ENCODE results near the gene TRAPPC5. TPM values are rescaled to one million over a fixed set of nuclear protein-coding genes. Genes with fewer than 3 reads are reported as not detected.
A peak's percentile ranks its signal among the peaks of the same experiment; 100 is the strongest.
"Not testable (repeated sequence)": the region's sequence is repeated elsewhere in the genome, so short reads cannot be mapped to it uniquely, and the experiment has no call there.

TRAPPC5 gene
- total RNA-seq, 6 experiments from 2014 or later: 41.7 to 66.5 (median 52.0) TPM

DNA sequence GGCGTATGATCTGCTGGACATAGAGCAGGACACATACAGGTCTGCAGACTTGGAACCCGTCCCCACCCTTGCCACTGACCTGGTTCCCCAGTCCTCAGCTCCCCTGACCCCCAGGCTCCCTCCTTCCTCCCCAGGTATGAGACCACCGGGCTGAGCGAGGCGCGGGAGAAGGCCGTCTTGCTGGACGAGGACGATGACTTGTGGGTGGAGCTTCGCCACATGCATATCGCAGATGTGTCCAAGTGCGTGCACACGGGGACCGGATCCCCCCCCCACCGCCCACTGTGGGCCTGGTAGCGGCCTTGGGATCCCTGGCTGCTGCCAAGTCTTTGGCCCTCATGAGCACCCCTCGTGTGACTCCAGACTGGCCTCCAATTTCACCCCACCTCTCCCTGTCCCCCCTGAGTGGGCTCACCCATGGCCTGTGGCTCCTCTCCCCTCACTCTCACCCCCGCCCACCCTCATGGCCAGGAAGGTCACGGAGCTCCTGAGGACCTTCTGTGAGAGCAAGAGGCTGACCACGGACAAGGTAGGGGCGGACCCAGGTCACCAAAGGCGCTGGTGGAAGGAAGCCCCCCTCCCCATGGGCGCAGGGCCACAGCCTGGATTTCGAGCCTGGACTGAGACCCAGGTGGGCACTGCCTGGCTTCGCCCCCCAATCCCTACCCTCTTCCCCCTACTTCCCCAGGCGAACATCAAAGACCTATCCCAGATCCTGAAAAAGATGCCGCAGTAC is 38.2 kb upstream of the TRAPPC5 start:
- no peaks in the 10 kb centered on the region for H3K27me3 ChIP-seq
- no peaks in the 10 kb centered on the region for H3K9me3 ChIP-seq
- intact Hi-C loops (cut with DNase I): no loop called here
- H3K4me1 ChIP-seq: peaks cover 0 to 4% (median 0%) of the 10 kb centered on the region in 4 donors
- DNase-seq (peak in 1 of 3 donors; percentile 45), ATAC-seq (no peak)
- H3K27ac ChIP-seq: no peak overlapping the region
- TF ChIP-seq CTCF (IDR thresholded peaks at IDR 0.05) (no peak), POLR2A (IDR thresholded peaks at IDR 0.05) (no peak)
- no peak overlapping the region for H3K4me3 ChIP-seq
- H3K36me3 ChIP-seq: no peaks in the 10 kb centered on the region
- WGBS (ENCODE audit: insufficient coverage, low coverage, low lambda C conversion rate, missing lambda C conversion rate): 87% methylated on average over 3 of the region's 27 CpGs

GRCh38 chr19:7643031-7643415 is 37.6 kb upstream of the TRAPPC5 start:
- intact Hi-C loops (cut with DNase I): no loop called here
- TF ChIP-seq POLR2A (IDR thresholded peaks at IDR 0.05) (no peak), CTCF (IDR thresholded peaks at IDR 0.05) (no peak)
- ATAC-seq (no peak), DNase-seq (no peak)
- Histone ChIP-seq H3K36me3 (no peaks in the 10 kb centered on the region), H3K4me1 (no peaks in the 10 kb centered on the region), H3K9me3 (no peaks in the 10 kb centered on the region), H3K4me3 (no peak overlapping the region), H3K27ac (no peak overlapping the region), H3K27me3 (no peaks in the 10 kb centered on the region)
- 96% methylated on average over 8 of the region's 8 CpGs for WGBS (ENCODE audit: insufficient coverage, low coverage, low lambda C conversion rate, missing lambda C conversion rate)

DNA sequence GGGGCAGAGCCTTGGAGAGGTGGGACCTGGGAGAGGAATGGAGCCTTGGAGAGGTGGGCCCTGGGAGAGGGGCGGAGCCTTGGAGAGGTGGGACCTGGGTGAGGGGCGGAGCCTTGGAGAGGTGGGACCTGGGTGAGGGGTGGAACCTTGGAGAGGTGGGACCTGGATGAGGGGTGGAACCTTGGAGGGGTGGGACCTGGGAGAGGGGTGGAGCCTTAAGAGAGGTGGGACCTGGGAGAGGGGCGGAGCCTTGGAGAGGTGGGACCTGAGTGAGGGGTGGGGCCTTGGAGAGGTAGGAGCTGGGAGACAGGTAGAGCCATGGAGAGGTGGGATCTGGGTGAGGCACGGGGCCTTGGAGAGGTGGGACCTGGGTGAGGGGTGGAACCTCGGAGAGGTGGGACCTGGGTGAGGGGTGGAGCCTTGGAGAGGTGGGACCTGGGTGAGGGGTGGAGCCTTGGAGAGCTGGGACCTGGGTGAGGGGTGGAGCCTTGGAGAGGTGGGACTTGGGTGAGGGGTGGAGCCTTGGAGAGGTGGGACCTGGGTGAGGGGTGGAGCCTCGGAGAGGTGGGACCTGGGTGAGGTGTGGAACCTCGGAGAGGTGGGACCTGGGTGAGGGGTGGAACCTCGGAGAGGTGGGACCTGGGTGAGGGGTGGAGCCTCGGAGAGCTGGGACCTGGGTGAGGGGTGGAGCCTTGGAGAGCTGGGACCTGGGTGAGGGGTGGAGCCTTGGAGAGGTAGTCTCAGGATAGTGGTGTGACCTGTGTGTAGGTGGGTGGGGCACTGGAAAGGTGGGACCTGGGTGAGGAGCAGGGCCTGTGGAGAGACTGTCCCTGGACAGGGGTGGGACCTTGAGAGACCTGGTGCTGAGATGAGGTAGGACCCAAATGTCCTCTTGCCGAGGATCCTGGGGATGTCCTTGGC is 36.7 kb upstream of the TRAPPC5 start:
- H3K27me3 ChIP-seq; H3K36me3 ChIP-seq; H3K9me3 ChIP-seq; H3K4me1 ChIP-seq; ATAC-seq; H3K27ac ChIP-seq; H3K4me3 ChIP-seq; intact Hi-C loops (cut with DNase I): not testable (repeated sequence)
- 52% methylated on average over 10 of the region's 10 CpGs for WGBS (ENCODE audit: insufficient coverage, low coverage, low lambda C conversion rate, missing lambda C conversion rate)
- peak in 1 of 3 donors; percentile 49 for DNase-seq

DNA sequence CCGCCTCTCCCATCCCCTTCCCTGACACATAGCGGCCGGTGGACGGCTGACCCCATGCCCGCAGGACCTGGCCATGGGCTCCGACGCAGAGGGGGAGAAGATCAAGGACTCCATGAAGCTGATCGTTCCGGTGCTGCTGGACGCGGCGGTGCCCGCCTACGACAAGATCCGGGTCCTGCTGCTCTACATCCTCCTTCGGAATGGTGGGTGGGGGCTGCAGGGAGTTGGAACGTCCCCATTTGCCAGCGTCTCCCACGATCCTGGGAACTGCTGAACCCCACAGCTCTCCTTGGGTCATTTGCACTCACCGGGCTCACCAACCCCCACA is 36.1 kb upstream of the TRAPPC5 start:
- no peak for TF ChIP-seq POLR2A (IDR thresholded peaks at IDR 0.05)
- no peak for TF ChIP-seq CTCF (IDR thresholded peaks at IDR 0.05)
- H3K9me3 ChIP-seq: no peaks in the 10 kb centered on the region
- H3K27me3 ChIP-seq: no peaks in the 10 kb centered on the region
- no peak overlapping the region for H3K27ac ChIP-seq
- H3K4me1 ChIP-seq: no peaks in the 10 kb centered on the region
- H3K4me3 ChIP-seq: no peak overlapping the region
- DNase-seq (peak in 1 of 3 donors; percentile 48), ATAC-seq (no peak)
- intact Hi-C loops (cut with DNase I): no loop called here
- 100% methylated on average over 4 of the region's 20 CpGs for WGBS (ENCODE audit: insufficient coverage, low coverage, low lambda C conversion rate, missing lambda C conversion rate)
- no peaks in the 10 kb centered on the region for H3K36me3 ChIP-seq

DNA sequence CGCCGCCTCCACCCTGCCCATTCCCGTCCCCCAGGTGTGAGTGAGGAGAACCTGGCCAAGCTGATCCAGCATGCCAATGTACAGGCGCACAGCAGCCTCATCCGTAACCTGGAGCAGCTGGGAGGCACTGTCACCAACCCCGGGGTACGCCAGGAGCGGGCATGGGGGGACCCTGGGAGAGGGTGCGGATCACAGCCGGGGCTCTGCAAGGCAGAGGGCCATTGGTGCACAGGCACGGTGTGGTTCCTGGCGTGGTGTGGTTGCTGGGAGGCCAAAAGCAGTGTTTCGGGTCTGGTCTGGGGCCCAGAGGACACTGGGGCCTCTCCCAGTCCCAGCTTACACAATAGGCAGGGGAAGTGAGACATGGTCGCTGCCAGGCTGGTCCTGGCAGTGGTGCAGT is 35.5 kb upstream of the TRAPPC5 start:
- TF ChIP-seq POLR2A (IDR thresholded peaks at IDR 0.05) (no peak), CTCF (IDR thresholded peaks at IDR 0.05) (no peak)
- 93% methylated on average over 10 of the region's 14 CpGs for WGBS (ENCODE audit: insufficient coverage, low coverage, low lambda C conversion rate, missing lambda C conversion rate)
- peak in 2 of 4 donors; percentile 7 to 17 for ATAC-seq

More for the DNA sequence above, 35.5 kb upstream of the TRAPPC5 start:
- Histone ChIP-seq H3K4me3 (no peak overlapping the region), H3K9me3 (no peaks in the 10 kb centered on the region), H3K27me3 (no peaks in the 10 kb centered on the region), H3K27ac (no peak overlapping the region), H3K4me1 (no peaks in the 10 kb centered on the region), H3K36me3 (no peaks in the 10 kb centered on the region)
- DNase-seq: no peak
- intact Hi-C loops (cut with DNase I): no loop called here

Measured in right lobe of liver (tissue), 6 donors.